Activated naive CD4-positive, alpha-beta T cell (primary cell): Measurements from ENCODE around the gene AFG3L2.

Experiments
- DNase-seq, 4 experiments: peaks; one replicate each; lab custom pipeline; 2025; lab: John Stamatoyannopoulos, UW

The AFG3L2 gene

GRCh38 chr18:12302391-12303147 is 74.5 kb downstream of the AFG3L2 start:
- no peak for DNase-seq

GRCh38 chr18:12301263-12302005 is 75.6 kb downstream of the AFG3L2 start:
- DNase-seq = no peak

- DNase-seq = no peak
Measured at GRCh38 chr18:12299862-12300261, 77.2 kb downstream of the AFG3L2 start.

DNA sequence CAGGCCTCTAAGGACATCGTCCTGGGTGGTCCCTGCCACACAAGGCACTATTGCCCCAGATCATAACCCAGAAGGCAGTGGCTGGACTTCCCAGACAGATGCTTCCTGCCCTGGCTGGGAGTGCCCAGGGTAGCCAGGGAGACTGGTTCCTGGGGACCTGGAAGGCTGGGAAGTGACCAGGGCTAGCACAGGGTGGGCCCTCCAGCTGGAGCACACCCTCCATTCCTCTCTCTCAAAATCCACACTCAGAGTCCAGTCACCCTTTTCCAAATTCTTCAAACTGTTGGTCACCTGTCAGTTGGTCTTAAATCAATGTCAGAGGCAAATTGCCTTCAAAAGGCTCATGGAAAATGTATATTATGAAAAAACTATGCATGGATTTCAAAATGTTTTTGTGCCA is 80.6 kb downstream of the AFG3L2 start:
- DNase-seq = no peak

GRCh38 chr18:12296087-12296403 is 81.0 kb downstream of the AFG3L2 start:
- DNase-seq = no peak

DNA sequence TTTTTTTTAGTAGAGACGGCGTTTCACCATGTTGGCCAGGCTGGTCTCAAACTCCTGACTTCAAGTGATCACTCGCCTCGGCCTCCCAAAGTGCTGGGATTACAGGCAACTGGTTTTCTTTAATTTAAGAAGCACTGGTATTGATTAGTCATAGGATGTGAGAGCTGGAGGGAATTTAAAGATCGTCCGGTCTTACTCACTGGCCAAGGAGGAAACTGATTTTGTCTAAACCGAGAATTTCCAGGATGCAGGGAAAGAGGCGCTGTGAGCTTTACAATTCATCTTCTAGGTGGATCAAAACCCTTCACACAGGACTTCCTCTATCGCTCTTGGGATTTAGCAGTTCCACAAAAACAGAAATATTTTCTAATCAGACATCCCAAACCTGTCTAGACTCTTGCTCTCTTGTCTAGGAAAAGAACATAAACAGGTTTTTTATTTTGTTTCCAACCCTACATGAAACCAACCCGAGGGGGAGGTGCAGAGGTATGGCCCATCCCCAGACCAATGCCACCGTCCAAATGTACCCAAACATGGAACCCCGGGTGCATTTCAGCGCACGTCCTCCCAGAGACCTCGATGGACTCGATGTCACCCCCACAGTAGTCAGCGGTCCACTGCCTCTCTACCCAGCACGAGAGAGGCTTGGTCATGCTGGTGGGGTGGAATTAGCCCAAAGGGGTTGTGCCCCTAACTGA is 81.5 kb downstream of the AFG3L2 start:
- DNase-seq = no peak

GRCh38 chr18:12293831-12294230 is 83.2 kb downstream of the AFG3L2 start:
- no peak for DNase-seq

DNA sequence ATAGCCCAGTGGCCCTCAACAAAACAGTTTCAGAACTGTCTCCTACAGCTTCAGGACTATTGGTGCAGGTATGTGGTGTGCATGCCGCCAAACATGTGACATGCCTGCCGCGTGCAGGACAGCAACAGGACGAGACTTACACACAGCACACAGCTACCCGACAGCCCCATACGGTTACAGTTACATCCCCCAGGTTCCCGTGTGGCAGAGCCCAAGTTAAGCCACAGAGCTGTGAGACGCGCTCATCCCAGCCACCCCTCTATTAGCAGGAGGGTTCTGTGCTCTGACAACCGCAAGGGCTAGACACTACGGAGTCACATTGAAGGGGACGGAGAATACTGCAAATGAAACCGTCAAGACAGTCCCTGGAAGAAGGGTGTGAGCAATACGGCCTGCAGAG is 85.3 kb downstream of the AFG3L2 start:
- DNase-seq = no peak

DNA sequence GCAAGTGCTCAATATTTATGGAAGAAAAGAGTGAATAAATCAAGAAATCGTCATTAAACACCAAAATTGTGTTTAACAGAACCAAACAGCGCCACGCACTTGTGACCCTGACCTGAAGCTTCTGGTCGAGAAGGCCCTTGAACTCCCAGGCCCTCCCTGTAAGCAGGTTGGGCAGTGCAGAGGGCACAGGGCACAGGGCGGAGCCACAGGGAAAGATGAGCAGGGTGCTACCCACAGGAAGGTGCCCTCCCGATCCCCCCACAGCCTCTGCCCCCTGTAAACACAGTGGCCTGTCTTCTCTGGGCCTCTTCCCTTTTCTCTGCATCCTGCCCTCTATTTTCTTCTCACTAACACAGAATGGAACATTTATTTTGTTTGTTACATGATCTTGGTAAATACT is 85.9 kb downstream of the AFG3L2 start:
- no peak for DNase-seq

DNA sequence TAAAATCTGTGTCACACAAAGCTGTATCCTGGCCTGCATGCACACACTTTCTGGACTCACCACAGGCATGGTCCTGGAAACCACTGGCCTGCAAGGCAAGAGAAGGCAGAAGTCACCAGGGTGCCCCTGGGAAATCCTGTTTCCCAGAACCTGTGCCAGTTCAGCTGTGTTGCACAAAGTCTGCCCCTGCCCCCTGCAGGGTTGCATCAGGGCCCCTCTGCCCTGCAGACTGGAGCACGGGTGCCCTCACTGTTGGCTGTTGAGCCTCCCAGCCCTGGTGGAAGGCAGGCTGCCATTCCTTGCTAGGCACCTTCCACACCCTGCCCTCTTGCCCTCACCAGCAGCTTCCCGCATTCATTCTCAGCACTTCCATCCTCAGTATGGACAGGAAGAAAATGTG is 86.9 kb downstream of the AFG3L2 start:
- no peak for DNase-seq

DNA sequence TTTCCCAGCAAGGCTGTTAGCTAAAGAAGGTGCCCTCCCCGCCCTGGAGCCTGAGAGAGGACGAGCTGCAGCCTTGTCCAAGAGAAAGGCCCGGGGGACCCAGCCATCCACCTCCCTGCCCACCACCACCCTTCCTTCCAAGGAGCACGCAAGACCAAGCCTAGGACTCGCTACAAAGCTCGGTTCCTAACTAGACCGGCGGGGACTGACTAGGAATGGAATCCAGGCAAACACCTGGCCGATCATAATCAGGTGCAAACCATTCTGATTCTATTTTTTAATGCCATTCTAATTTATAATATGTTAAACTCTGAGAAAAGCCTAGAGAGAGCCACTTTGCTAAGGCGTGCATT is 88.6 kb downstream of the AFG3L2 start:
- DNase-seq = no peak

- no peak for DNase-seq
Measured at GRCh38 chr18:12287684-12288402, 89.2 kb downstream of the AFG3L2 start.

- no peak for DNase-seq
Measured at GRCh38 chr18:12287131-12287681, 89.8 kb downstream of the AFG3L2 start.

DNA sequence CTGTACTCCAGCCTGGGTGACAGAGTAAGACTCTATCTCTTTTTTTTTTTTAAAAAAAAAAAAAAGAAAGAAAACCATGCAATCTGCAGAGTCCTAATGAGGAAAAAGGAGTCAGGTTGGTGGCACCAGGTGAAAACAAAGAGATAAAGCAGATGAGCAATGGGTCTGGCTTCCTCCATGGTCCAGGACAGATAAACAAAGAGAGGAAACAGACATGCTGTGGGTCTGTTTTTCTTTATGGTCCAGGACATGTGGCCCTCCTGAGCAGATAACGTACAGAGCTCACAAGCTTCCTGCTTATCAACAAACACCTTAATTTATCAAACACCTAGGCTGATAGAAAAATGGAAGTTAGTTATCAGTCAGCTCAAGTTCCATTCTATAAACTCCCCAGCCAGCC is 93.4 kb downstream of the AFG3L2 start:
- DNase-seq = no peak

- no peak for DNase-seq
Measured at GRCh38 chr18:12283256-12283655, 93.8 kb downstream of the AFG3L2 start.

GRCh38 chr18:12282442-12283039 is 94.5 kb downstream of the AFG3L2 start:
- DNase-seq = no peak

DNA sequence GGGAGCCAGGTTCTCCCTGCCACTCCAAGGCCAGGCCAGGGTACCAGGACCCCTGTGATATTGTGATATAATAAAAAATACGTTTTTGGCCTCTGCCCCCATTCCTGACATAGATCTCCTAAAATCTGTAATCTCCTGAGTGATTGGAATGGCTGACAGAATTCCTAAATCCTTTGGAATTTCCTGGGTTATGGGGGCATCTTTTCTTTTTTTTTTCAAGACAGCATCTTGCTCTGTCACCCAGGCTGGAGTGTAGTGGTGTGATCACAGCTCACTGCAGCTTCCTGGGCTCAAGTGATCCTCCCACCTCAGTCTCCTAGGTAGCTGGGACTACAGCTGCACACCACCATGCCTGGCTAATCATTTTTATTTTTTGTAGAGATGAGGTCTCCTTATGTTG is 95.2 kb downstream of the AFG3L2 start:
- no peak for DNase-seq

- no peak for DNase-seq
Measured at GRCh38 chr18:12279781-12280531, 97.1 kb downstream of the AFG3L2 start.
